Measurements from ENCODE around the gene MUCL1. TPM values are rescaled to one million over a fixed set of nuclear protein-coding genes. Genes with fewer than 3 reads are reported as not detected.

The MUCL1 gene
- total and polyA plus RNA-seq, 2 donors (not counting 3 experiments of a cell fraction or from before 2014, with no cell fraction given) = not detected

- Histone ChIP-seq H3K4me3 (replicated peaks in 1 of 3; ENCODE audit: insufficient read depth in 1 of 3, low read depth in 1 of 3, low read length in 3 of 3) (no peak overlapping the region), H3K9me3 (replicated peaks; ENCODE audit: control insufficient read depth, insufficient read depth, low read length) (no peaks in the 10 kb centered on the region), H3K79me2 (ENCODE audit: control insufficient read depth, insufficient read depth, low read length) (no peaks in the 10 kb centered on the region), H4K20me1 (replicated peaks; ENCODE audit: control insufficient read depth, extremely low read depth, insufficient read depth, low read length) (no peaks in the 10 kb centered on the region), H3K4me2 (ENCODE audit: insufficient read depth, low read length) (no peak overlapping the region), H2AFZ (ENCODE audit: low read depth, low read length) (no peak overlapping the region), H3K9me1 (replicated peaks; ENCODE audit: control insufficient read depth, extremely low read depth, insufficient read depth, low read length) (no peaks in the 10 kb centered on the region), H3K4me1 (ENCODE audit: control insufficient read depth, extremely low read depth, insufficient read depth, low read length) (no peaks in the 10 kb centered on the region), H3K9ac (replicated peaks; ENCODE audit: extremely low read depth, insufficient read depth, low read length) (no peak overlapping the region), H3K36me3 (ENCODE audit: control insufficient read depth in 2 of 2, extremely low read depth in 1 of 2, insufficient read depth in 2 of 2, low read length in 2 of 2) (no peaks in the 10 kb centered on the region), H3K27ac (ENCODE audit: insufficient read depth, low read depth, low read length) (no peak overlapping the region), H3K27me3 (ENCODE audit: control insufficient read depth in 2 of 2, insufficient read depth in 2 of 2, low read length in 2 of 2) (peaks cover 3 to 14% of the 10 kb centered on the region in 2 experiments)
- DNase-seq (ENCODE audit: low read depth, low spot score) (no peak), FAIRE-seq (no peak)
- intact Hi-C loops (cut with micrococcal nuclease) = no loop called here
- dilution Hi-C loops (cut with MboI; ENCODE audit: extremely low pct_ligation_motif_present, low sequenced_read_pairs) = no loop called here
- ChIA-PET CTCF (interaction anchor here (1.0 to 3.1 kb wide), 2 partner anchors 99 to 101 kb away, joined by 3 to 23 read pairs; no protein-coding TSS in a partner anchor), POLR2A (no interaction called here)
- no TSS peak for BruUV-seq (replicated peaks)
- TF ChIP-seq MYC (IDR thresholded peaks at IDR 0.05; ENCODE audit: low read depth, low read length) (no peak), FOS (IDR thresholded peaks at IDR 0.05; ENCODE audit: borderline replicate concordance, insufficient read depth, low read length) (no peak), POLR2A (IDR thresholded peaks at IDR 0.05; ENCODE audit: low read depth, low read length) (no peak), MAX (IDR thresholded peaks at IDR 0.05; ENCODE audit: insufficient read depth, insufficient read length) (no peak), CTCF (IDR thresholded peaks at IDR 0.05; ENCODE audit: extremely low read depth in 1 of 2, insufficient read depth in 1 of 2, low read depth in 1 of 2, low read length in 2 of 2) (no peak), JUN (IDR thresholded peaks at IDR 0.05; ENCODE audit: borderline replicate concordance, insufficient read depth, insufficient read length, low read depth) (no peak), EZH2 (IDR thresholded peaks at IDR 0.05; ENCODE audit: borderline replicate concordance, low read depth, low read length, severe bottlenecking) (no peak), GATA2 (IDR thresholded peaks at IDR 0.05; ENCODE audit: insufficient read depth, insufficient read length, low read depth, low read length) (no peak), POLR2AphosphoS5 (IDR thresholded peaks at IDR 0.05; ENCODE audit: insufficient read depth, low read depth, low read length) (no peak)
Measured at GRCh38 chr12:54857406-54857805, 3.1 kb downstream of the MUCL1 start.
